ENCODE measurements around the gene ANKRD28.

The ANKRD28 gene

DNA sequence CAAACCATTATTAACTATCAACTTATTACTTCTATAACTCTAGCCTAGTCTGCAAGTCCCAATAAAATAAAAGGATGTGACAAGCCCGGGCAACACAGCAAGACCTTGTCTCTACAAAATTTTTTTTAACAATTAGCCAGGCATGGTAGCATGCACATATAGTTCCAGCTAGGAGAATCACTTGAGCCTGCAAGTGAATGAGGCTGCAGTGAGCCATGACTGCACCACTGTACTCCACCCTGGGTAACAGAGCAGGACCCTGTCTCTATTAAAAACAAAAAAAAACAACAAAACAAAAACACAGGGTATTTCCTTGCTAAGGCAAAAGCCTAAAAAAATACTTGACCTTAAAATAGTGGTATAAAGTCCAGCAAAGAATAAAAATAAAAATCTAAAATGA, 31.4 kb downstream of the ANKRD28 start:
- ChIA-PET POLR2A (no interaction called here), CTCF (no interaction called here)
- DNase-seq (ENCODE audit: extremely low spot score) = no peak
- TF ChIP-seq HDGF (IDR thresholded peaks at IDR 0.05; ENCODE audit: borderline replicate concordance) (no peak), ZNF384 (IDR thresholded peaks at IDR 0.05) (no peak), FOXM1 (IDR thresholded peaks at IDR 0.05; ENCODE audit: borderline replicate concordance) (no peak), NFRKB (IDR thresholded peaks at IDR 0.05) (no peak), ARNT (IDR thresholded peaks at IDR 0.05) (no peak), LEF1 (IDR thresholded peaks at IDR 0.05; ENCODE audit: borderline replicate concordance) (no peak), SP1 (IDR thresholded peaks at IDR 0.05) (no peak), SUZ12 (IDR thresholded peaks at IDR 0.05) (no peak), FOXA1 (IDR thresholded peaks at IDR 0.05) (no peak), BHLHE40 (IDR thresholded peaks at IDR 0.05; ENCODE audit: borderline replicate concordance) (no peak), CTBP1 (IDR thresholded peaks at IDR 0.05; ENCODE audit: borderline replicate concordance) (no peak), TARDBP (IDR thresholded peaks at IDR 0.05) (no peak), ELF4 (IDR thresholded peaks at IDR 0.05) (no peak), FOXK2 (IDR thresholded peaks at IDR 0.05) (no peak)
- TF ChIP-seq, protein P1, sequence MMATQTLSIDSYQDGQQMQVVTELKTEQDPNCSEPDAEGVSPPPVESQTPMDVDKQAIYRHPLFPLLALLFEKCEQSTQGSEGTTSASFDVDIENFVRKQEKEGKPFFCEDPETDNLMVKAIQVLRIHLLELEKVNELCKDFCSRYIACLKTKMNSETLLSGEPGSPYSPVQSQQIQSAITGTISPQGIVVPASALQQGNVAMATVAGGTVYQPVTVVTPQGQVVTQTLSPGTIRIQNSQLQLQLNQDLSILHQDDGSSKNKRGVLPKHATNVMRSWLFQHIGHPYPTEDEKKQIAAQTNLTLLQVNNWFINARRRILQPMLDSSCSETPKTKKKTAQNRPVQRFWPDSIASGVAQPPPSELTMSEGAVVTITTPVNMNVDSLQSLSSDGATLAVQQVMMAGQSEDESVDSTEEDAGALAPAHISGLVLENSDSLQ (IDR thresholded peaks at IDR 0.05) = no peak

DNA sequence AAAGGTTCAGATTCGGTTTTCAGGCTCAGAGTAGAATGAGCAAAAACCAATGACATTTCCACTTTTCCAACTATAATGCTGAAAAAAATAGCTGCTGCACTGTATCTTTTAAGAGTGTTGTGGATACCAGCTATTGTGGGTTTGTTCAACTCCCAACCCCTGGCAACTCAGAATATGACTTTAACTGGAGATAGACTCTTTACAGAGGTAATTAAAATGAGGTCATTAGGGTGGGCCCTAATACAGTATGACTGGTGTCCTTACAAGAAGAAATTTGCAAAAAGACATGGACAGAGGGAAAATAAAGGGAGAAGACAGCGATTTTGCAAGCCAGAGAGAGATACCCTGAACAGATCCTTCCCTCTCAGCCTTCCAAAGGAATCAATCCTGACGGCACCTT, 39.5 kb downstream of the ANKRD28 start:
- ChIA-PET POLR2A (no interaction called here), CTCF (no interaction called here)
- DNase-seq (ENCODE audit: extremely low spot score) = no peak
- TF ChIP-seq TARDBP (IDR thresholded peaks at IDR 0.05) (no peak), FOXM1 (IDR thresholded peaks at IDR 0.05; ENCODE audit: borderline replicate concordance) (no peak), FOXA1 (IDR thresholded peaks at IDR 0.05) (no peak), LEF1 (IDR thresholded peaks at IDR 0.05; ENCODE audit: borderline replicate concordance) (no peak), SUZ12 (IDR thresholded peaks at IDR 0.05) (no peak), NFRKB (IDR thresholded peaks at IDR 0.05) (no peak), ELF4 (IDR thresholded peaks at IDR 0.05) (no peak), CTBP1 (IDR thresholded peaks at IDR 0.05; ENCODE audit: borderline replicate concordance) (no peak), ZNF384 (IDR thresholded peaks at IDR 0.05) (no peak), ARNT (IDR thresholded peaks at IDR 0.05) (no peak), SP1 (IDR thresholded peaks at IDR 0.05) (no peak)
- TF ChIP-seq, protein P1 (IDR thresholded peaks at IDR 0.05) = no peak

DNA sequence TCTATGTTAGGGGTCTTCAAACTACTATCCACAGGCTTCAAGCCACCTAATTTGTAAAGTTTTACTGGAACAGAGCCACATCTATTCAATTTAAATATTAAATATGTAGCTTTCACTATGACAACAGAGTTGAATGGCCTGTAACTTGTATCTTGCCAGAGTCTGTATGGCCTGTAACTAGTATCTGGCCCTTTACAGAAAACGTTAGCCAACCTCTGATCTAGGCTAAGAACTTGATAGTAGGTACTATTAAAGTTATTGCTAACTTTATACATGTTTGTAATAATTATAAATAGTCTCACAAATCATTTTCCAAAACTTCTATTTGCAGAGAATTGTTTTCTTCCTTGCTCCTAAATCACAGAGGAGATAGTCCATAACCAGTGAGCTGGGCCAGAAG, 40.0 kb downstream of the ANKRD28 start:
- DNase-seq (ENCODE audit: extremely low spot score) = no peak
- ChIA-PET CTCF (no interaction called here), POLR2A (no interaction called here)
- no peak for TF ChIP-seq ELF4 (IDR thresholded peaks at IDR 0.05)
- no peak for TF ChIP-seq SUZ12 (IDR thresholded peaks at IDR 0.05)
- no peak for TF ChIP-seq HDGF (IDR thresholded peaks at IDR 0.05; ENCODE audit: borderline replicate concordance)
- TF ChIP-seq FOXA1 (IDR thresholded peaks at IDR 0.05) = no peak
- TF ChIP-seq FOXK2 (IDR thresholded peaks at IDR 0.05) = no peak
- TF ChIP-seq CTBP1 (IDR thresholded peaks at IDR 0.05; ENCODE audit: borderline replicate concordance) = no peak

DNA sequence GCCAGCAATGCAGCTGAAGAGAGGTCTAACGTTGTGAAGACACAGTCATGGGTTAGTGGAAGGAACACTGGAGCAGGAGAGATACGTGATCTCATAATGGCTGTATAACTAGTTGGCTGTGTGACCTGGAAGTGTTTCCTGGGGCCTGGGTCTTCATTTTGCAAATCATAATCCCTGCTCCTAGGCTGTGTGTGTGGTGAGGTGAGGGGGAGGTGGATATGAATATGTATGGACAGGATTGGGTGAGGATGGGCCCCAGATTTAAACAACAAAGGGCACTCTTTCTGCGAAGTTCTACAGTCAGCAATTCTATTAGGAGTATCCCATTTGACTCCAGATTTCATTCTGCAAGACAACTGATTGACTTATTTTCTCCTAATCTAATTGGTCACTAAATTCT, 41.3 kb downstream of the ANKRD28 start:
- ChIA-PET CTCF (no interaction called here), POLR2A (no interaction called here)
- no peak for DNase-seq (ENCODE audit: extremely low spot score)
- no peak for TF ChIP-seq SUZ12 (IDR thresholded peaks at IDR 0.05)
- TF ChIP-seq NFRKB (IDR thresholded peaks at IDR 0.05) = no peak
- TF ChIP-seq BHLHE40 (IDR thresholded peaks at IDR 0.05; ENCODE audit: borderline replicate concordance) = no peak
- TF ChIP-seq ZNF384 (IDR thresholded peaks at IDR 0.05) = no peak
- TF ChIP-seq SP1 (IDR thresholded peaks at IDR 0.05) = no peak
- TF ChIP-seq, protein P1 (IDR thresholded peaks at IDR 0.05) = no peak
- TF ChIP-seq TARDBP (IDR thresholded peaks at IDR 0.05) = no peak
- no peak for TF ChIP-seq HDGF (IDR thresholded peaks at IDR 0.05; ENCODE audit: borderline replicate concordance)
- no peak for TF ChIP-seq LEF1 (IDR thresholded peaks at IDR 0.05; ENCODE audit: borderline replicate concordance)
- no peak for TF ChIP-seq CTBP1 (IDR thresholded peaks at IDR 0.05; ENCODE audit: borderline replicate concordance)
- TF ChIP-seq ARNT (IDR thresholded peaks at IDR 0.05) = no peak
- TF ChIP-seq FOXA1 (IDR thresholded peaks at IDR 0.05) = no peak
- no peak for TF ChIP-seq L3MBTL2 (conservative IDR thresholded peaks at IDR 0.05)
- no peak for TF ChIP-seq FOXM1 (IDR thresholded peaks at IDR 0.05; ENCODE audit: borderline replicate concordance)
- no peak for TF ChIP-seq FOXK2 (IDR thresholded peaks at IDR 0.05)
- no peak for TF ChIP-seq ELF4 (IDR thresholded peaks at IDR 0.05)

DNA sequence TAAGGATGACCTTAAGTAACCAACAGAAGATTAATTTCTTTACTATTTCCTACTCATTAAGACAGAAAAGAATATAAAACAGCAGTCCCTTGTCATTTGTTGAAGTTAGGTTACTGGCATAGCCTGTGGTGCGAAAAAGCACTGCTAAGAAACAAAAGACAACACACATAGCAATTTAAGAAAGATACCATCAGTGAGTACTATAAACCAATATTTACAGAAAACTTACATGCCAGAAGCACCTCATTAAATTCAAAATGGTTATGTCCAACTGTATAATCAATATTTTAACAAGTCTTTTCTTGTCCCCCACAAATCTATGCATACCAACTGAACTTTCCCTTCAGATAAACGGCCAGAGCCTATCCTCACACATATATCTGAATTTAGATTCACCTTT, 42.0 kb downstream of the ANKRD28 start:
- POLR2A ChIA-PET = no interaction called here

More for the DNA sequence above, 42.0 kb downstream of the ANKRD28 start:
- CTCF ChIA-PET = no interaction called here
- TF ChIP-seq ZNF384 (IDR thresholded peaks at IDR 0.05) (no peak), BHLHE40 (IDR thresholded peaks at IDR 0.05; ENCODE audit: borderline replicate concordance) (no peak), FOXA1 (IDR thresholded peaks at IDR 0.05) (no peak), LEF1 (IDR thresholded peaks at IDR 0.05; ENCODE audit: borderline replicate concordance) (no peak), ARNT (IDR thresholded peaks at IDR 0.05) (no peak), FOXK2 (IDR thresholded peaks at IDR 0.05) (no peak), SP1 (IDR thresholded peaks at IDR 0.05) (no peak), SUZ12 (IDR thresholded peaks at IDR 0.05) (no peak), CTBP1 (IDR thresholded peaks at IDR 0.05; ENCODE audit: borderline replicate concordance) (no peak), TARDBP (IDR thresholded peaks at IDR 0.05) (no peak), ELF4 (IDR thresholded peaks at IDR 0.05) (no peak), L3MBTL2 (conservative IDR thresholded peaks at IDR 0.05) (no peak)
- TF ChIP-seq, protein P1 (IDR thresholded peaks at IDR 0.05) = no peak
- no peak for DNase-seq (ENCODE audit: extremely low spot score)

Measured in HEK293T (cell line).